GM12875 (cell line): ENCODE measurements around the gene MEG3.

Experiments used
- H3K4me3 ChIP-seq: one replicate; pipeline ENCODE4 v1.5.1; 2011; ENCODE audit warnings: low read depth, low read length, control low read depth
- CTCF ChIP-seq: IDR thresholded peaks from 2 replicates; pipeline ENCODE4 v1.5.1; 2011; ENCODE audit warnings: low read depth, mild to moderate bottlenecking, control low read depth, inconsistent platforms, low read length, moderate library complexity, borderline replicate concordance; ENCODE audit not compliant: insufficient read depth

The MEG3 gene

GRCh38 chr14:100839681-100840111, 13.8 kb downstream of the MEG3 start:
- H3K4me3 ChIP-seq: no peak overlapping the region
- TF ChIP-seq CTCF: no peak

- no peak for TF ChIP-seq CTCF
Measured at GRCh38 chr14:100840286-100841065, 14.6 kb downstream of the MEG3 start.

GRCh38 chr14:100841066-100841760, 15.3 kb downstream of the MEG3 start:
- H3K4me3 ChIP-seq: no peak overlapping the region
- no peak for TF ChIP-seq CTCF

More at GRCh38 chr14:100840286-100841065, 14.6 kb downstream of the MEG3 start:
- H3K4me3 ChIP-seq: no peak overlapping the region

GRCh38 chr14:100841761-100842403, 16.0 kb downstream of the MEG3 start:
- H3K4me3 ChIP-seq: no peak overlapping the region
- TF ChIP-seq CTCF: no peak

- H3K4me3 ChIP-seq: no peak overlapping the region
- no peak for TF ChIP-seq CTCF
Measured at GRCh38 chr14:100842799-100843198, 16.9 kb downstream of the MEG3 start.

GRCh38 chr14:100844082-100844408, 18.1 kb downstream of the MEG3 start:
- no peak for TF ChIP-seq CTCF
- H3K4me3 ChIP-seq: no peak overlapping the region

GRCh38 chr14:100844421-100844820, 18.5 kb downstream of the MEG3 start:
- TF ChIP-seq CTCF: no peak
- H3K4me3 ChIP-seq: no peak overlapping the region
